ENCODE data around the gene RGS19. TPM values are rescaled to one million over a fixed set of nuclear protein-coding genes. Genes with fewer than 3 reads are reported as not detected.

RGS19 gene
- total RNA-seq, 4 donors from 2014 or later = 15.6 to 44.5 (median 20.4) TPM

DNA sequence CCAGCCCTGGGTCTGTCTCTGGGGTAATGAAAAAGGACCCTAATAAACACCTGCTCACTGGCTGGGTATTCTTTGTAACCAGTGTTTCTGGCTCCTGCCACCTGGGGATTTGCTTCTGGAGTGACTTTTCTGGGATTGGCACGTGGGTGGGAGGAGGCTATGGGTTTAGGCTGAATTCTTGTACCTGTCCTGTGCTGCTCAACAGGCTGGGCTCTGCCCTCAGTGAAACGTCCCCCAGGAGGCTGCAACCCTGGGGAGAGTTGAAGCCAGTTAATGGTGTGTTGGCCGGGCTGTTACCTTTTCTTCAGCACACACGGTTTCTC lies 21.2 kb upstream of the RGS19 start:
- TF ChIP-seq, protein P1, sequence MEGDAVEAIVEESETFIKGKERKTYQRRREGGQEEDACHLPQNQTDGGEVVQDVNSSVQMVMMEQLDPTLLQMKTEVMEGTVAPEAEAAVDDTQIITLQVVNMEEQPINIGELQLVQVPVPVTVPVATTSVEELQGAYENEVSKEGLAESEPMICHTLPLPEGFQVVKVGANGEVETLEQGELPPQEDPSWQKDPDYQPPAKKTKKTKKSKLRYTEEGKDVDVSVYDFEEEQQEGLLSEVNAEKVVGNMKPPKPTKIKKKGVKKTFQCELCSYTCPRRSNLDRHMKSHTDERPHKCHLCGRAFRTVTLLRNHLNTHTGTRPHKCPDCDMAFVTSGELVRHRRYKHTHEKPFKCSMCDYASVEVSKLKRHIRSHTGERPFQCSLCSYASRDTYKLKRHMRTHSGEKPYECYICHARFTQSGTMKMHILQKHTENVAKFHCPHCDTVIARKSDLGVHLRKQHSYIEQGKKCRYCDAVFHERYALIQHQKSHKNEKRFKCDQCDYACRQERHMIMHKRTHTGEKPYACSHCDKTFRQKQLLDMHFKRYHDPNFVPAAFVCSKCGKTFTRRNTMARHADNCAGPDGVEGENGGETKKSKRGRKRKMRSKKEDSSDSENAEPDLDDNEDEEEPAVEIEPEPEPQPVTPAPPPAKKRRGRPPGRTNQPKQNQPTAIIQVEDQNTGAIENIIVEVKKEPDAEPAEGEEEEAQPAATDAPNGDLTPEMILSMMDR (IDR thresholded peaks at IDR 0.05; ENCODE audit: low read depth) = no peak

DNA sequence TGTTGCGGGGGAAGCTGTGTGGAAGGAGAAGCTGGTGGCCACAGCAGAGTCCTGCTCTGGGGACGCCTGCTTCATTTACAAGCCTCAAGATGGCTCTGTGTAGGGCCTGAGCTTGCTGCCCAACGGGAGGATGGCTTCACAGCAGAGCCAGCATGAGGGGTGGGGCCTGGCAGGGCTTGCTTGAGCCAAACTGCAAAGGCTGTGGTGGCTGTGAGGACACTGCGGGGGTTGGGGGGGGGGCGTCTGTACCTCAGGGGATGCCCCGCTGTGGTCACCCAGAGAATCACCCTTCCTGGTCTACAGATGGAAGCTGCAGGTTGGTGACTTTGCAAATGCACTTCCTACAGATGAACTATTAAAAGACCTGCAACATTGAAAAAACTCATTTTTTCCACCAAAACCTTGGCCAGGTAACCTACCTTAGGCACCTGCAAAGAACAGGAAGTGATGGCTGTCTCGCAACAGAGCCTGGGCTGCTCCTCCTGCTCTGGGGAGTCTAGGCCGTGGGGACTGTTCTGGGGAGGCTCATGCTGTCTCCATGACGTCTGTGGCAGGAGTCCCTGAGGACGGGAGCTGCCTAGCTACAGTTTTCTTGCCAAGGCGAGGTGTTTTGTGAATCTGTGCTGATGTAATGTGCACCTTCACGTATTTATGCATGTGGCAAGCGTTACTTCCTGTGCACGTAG lies 20.7 kb upstream of the RGS19 start:
- TF ChIP-seq, protein P1 (IDR thresholded peaks at IDR 0.05; ENCODE audit: low read depth) = no peak

DNA sequence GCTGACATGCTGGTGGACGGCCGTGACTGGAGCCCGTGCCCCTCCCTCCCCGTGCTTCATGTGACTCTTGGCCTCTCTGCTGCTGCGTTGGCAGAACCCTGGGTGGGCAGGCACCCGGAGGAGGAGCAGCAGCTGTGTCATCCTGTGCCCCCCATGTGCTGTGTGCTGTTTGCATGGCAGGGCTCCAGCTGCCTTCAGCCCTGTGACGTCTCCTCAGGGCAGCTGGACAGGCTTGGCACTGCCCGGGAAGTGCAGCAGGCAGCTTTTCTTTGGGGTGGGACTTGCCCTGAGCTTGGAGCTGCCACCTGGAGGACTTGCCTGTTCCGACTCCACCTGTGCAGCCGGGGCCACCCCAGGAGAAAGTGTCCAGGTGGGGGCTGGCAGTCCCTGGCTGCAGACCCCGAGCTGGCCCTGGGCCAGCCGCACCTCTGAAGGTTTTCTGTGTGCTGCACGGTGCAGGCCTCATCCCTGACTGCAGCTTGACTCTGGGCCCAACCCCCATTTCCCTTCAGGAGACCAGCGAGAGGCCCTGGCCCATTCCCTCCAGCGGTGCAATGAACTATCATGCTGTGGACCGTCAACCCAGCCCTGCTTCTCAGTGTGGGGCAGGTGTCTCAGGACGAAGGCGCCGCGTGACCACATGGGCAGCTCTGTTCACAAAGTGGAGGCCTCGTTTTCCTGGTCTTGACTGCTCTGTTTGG lies 19.9 kb upstream of the RGS19 start:
- TF ChIP-seq, protein P1 (IDR thresholded peaks at IDR 0.05; ENCODE audit: low read depth) = no peak

DNA sequence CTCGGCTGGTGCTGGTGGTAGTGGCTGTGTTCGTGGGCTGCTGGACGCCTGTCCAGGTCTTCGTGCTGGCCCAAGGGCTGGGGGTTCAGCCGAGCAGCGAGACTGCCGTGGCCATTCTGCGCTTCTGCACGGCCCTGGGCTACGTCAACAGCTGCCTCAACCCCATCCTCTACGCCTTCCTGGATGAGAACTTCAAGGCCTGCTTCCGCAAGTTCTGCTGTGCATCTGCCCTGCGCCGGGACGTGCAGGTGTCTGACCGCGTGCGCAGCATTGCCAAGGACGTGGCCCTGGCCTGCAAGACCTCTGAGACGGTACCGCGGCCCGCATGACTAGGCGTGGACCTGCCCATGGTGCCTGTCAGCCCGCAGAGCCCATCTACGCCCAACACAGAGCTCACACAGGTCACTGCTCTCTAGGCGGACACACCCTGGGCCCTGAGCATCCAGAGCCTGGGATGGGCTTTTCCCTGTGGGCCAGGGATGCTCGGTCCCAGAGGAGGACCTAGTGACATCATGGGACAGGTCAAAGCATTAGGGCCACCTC lies 19.2 kb upstream of the RGS19 start:
- TF ChIP-seq, protein P1 (IDR thresholded peaks at IDR 0.05; ENCODE audit: low read depth) = no peak

DNA sequence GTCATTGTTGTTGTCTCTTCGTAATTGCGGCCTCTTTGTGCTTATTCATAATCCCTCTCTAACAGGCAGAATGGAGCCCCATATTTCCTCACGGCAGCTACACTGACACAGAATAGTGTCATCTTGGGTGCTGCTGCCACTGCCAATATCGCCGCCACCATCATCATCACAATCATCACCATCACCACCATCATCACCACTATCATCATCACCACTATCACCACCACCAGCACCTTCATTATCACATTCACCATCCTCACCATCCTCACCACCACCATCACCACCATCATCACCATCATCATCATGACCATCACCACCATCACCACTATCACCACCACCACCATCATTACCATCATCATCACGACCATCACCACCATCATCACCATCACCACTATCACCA lies 17.2 kb upstream of the RGS19 start:
- TF ChIP-seq, protein P1 (IDR thresholded peaks at IDR 0.05; ENCODE audit: low read depth) = no peak

DNA sequence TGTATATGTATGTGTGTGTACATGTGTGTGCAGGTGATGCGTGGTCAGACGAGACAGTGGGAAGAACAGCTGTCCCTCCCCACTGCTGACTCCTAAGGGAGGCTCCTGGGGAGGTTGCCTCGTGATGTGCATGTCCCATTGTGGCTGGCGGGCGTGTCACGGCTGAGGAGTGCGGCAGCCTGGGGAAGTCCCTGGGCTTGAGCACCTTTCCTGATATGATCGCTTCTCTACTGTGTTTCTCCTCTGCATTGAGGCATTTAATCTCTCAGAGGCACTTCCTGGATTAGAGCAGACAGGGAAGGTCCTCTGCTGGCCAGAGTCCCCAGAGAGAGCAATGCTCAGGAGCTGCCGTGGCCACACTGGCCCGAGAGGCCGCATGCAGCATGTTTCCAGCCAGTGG lies 16.6 kb upstream of the RGS19 start:
- TF ChIP-seq, protein P1 (IDR thresholded peaks at IDR 0.05; ENCODE audit: low read depth) = no peak

DNA sequence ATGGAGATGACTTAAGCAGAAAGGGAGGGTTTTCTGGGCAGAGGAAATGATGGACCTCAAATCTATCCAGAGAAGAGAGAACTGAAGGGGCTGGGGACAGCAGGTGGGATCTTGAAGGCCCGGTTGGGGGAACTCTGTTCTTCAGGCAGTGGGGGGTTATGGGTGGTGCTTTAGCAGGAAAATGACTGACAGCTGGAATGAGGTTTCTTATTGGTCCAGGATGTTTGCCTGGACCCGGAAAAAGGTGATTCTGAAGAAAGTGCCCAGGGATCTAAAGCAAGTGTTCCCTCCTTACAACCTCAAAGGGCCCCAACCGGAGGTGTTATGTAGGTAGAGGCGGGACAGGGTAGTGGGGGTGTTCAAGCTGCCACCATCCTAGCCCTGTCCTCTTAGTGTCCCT lies 16.1 kb upstream of the RGS19 start:
- TF ChIP-seq, protein P1 (IDR thresholded peaks at IDR 0.05; ENCODE audit: low read depth) = no peak

Measured in subcutaneous adipose tissue (tissue), 4 donors.